Measurements from ENCODE around the gene CBARP. TPM values are rescaled to one million over a fixed set of nuclear protein-coding genes. Genes with fewer than 3 reads are reported as not detected.

Gene CBARP
- total and polyA plus RNA-seq, 9 of the 15 experiments (the other 6 are each of a cell fraction or from before 2014, with no cell fraction given) = 0.03 to 8.9 (median 1.2) TPM; not detected in 1

DNA sequence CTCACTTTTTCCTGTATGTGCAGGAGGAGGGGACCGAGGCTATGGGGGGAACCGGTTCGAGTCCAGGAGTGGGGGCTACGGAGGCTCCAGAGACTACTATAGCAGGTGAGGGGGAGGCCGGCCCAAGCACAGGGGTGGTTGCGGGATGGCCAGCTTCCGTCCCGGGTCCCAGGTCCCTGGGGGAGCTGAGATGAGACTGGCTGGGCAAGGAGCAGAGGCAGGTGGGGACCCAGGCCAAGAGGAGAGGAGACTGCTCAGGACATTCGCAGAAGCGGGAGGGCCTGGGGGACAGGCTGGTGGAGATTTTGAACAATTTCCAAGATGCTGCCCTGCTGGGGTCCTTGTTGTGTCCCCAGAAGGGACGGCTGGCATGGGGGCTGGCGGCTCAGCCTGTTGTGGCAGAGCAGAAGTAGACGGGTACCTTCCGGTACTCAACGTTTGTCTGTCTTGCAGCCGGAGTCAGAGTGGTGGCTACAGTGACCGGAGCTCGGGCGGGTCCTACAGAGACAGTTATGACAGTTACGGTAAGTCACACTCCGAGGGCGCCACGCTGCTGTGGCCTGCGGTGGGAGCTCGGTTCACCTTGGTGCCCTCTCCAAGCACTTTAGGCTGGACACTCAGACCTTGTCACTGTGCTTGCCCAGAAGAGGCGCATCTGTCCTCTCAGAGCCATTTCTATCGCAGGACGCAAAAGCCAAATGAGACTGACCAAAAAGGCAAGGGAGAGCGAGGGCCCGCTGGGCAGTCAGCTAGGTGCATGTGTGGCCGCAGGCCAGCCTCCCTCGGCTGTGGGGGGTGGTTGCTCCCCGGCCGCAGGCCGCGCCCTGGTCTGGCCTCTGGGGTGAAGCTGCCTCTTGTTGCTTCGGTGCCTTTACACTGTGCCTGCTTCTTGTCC is 34.0 kb upstream of the CBARP start (continued):
- peak; percentile 46 for TF ChIP-seq CXXC5 (CRISPR knock-in tag; IDR thresholded peaks at IDR 0.05)
- no peak for TF ChIP-seq BCL6 (CRISPR knock-in tag; IDR thresholded peaks at IDR 0.05)
- no peak for TF ChIP-seq SLC30A9 (CRISPR knock-in tag; IDR thresholded peaks at IDR 0.05)
- TF ChIP-seq, protein P1, sequence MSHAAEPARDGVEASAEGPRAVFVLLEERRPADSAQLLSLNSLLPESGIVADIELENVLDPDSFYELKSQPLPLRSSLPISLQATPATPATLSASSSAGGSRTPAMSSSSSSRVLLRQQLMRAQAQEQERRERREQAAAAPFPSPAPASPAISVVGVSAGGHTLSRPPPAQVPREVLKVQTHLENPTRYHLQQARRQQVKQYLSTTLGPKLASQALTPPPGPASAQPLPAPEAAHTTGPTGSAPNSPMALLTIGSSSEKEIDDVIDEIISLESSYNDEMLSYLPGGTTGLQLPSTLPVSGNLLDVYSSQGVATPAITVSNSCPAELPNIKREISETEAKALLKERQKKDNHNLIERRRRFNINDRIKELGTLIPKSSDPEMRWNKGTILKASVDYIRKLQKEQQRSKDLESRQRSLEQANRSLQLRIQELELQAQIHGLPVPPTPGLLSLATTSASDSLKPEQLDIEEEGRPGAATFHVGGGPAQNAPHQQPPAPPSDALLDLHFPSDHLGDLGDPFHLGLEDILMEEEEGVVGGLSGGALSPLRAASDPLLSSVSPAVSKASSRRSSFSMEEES (CRISPR knock-in tag; IDR thresholded peaks at IDR 0.05) = no peak
- no peak for TF ChIP-seq ILF3 (IDR thresholded peaks at IDR 0.05; ENCODE audit: borderline replicate concordance)
- TF ChIP-seq NFRKB (IDR thresholded peaks at IDR 0.05; ENCODE audit: low read depth) = no peak
- TF ChIP-seq, protein P2, sequence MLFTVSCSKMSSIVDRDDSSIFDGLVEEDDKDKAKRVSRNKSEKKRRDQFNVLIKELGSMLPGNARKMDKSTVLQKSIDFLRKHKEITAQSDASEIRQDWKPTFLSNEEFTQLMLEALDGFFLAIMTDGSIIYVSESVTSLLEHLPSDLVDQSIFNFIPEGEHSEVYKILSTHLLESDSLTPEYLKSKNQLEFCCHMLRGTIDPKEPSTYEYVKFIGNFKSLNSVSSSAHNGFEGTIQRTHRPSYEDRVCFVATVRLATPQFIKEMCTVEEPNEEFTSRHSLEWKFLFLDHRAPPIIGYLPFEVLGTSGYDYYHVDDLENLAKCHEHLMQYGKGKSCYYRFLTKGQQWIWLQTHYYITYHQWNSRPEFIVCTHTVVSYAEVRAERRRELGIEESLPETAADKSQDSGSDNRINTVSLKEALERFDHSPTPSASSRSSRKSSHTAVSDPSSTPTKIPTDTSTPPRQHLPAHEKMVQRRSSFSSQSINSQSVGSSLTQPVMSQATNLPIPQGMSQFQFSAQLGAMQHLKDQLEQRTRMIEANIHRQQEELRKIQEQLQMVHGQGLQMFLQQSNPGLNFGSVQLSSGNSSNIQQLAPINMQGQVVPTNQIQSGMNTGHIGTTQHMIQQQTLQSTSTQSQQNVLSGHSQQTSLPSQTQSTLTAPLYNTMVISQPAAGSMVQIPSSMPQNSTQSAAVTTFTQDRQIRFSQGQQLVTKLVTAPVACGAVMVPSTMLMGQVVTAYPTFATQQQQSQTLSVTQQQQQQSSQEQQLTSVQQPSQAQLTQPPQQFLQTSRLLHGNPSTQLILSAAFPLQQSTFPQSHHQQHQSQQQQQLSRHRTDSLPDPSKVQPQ (CRISPR knock-in tag; IDR thresholded peaks at IDR 0.05; ENCODE audit: borderline replicate concordance) = no peak
- no peak for TF ChIP-seq MCM2 (IDR thresholded peaks at IDR 0.05; ENCODE audit: low read depth)
- TF ChIP-seq KDM4B (IDR thresholded peaks at IDR 0.05; ENCODE audit: borderline replicate concordance in 2 of 2, low read depth in 1 of 2) = no peak
- TF ChIP-seq RBM22 (IDR thresholded peaks at IDR 0.05; ENCODE audit: low read depth, low read length, poor library complexity, severe bottlenecking) = peak; percentile 65
- no peak for TF ChIP-seq ZFP30 (CRISPR knock-in tag; IDR thresholded peaks at IDR 0.05; ENCODE audit: borderline replicate concordance)
- no peak for TF ChIP-seq FOXA1 (IDR thresholded peaks at IDR 0.05; ENCODE audit: borderline replicate concordance)
- TF ChIP-seq HMGN3 (IDR thresholded peaks at IDR 0.05; ENCODE audit: borderline replicate concordance, extremely low read depth, insufficient read length, low read depth, low read length) = peak; percentile 15
- no peak for TF ChIP-seq TAF1 (IDR thresholded peaks at IDR 0.05; ENCODE audit: control insufficient read depth, extremely low read depth, insufficient read depth, low read length, severe bottlenecking)
- TF ChIP-seq HNRNPH1 (optimal IDR thresholded peaks at IDR 0.05; ENCODE audit: low read depth, low read length) = no peak
- no peak for TF ChIP-seq RCOR1 (IDR thresholded peaks at IDR 0.05; ENCODE audit: borderline replicate concordance in 1 of 2, low read depth in 2 of 2, low read length in 2 of 2)
- no peak for TF ChIP-seq GATAD2B (IDR thresholded peaks at IDR 0.05; ENCODE audit: borderline replicate concordance)
- TF ChIP-seq BMI1 (IDR thresholded peaks at IDR 0.05; ENCODE audit: low read length) = no peak
- TF ChIP-seq RBM15 (IDR thresholded peaks at IDR 0.05; ENCODE audit: insufficient read depth, low read length) = no peak
- TF ChIP-seq SPI1 (IDR thresholded peaks at IDR 0.05; ENCODE audit: borderline replicate concordance, low read depth, low read length) = 0 out of 2 replicates have a peak, but pooled peaks have one; percentile 7
- TF ChIP-seq FOXK1 (CRISPR knock-in tag; IDR thresholded peaks at IDR 0.05; ENCODE audit: borderline replicate concordance) = 0 out of 2 replicates have a peak, but pooled peaks have one; percentile 9
- no peak for TF ChIP-seq DACH1 (IDR thresholded peaks at IDR 0.05; ENCODE audit: partially characterized antibody)
- no peak for TF ChIP-seq CEBPB (tag; IDR thresholded peaks at IDR 0.05)
- no peak for TF ChIP-seq PTTG1 (tag; IDR thresholded peaks at IDR 0.05; ENCODE audit: low read depth)

Measured in K562 (cell line).